Lower leg skin (tissue), 3 donors: ENCODE results near the gene PPP2R5C.

Experiments
- CTCF ChIP-seq, 3 donors: fragments of 450-650 bp; IDR thresholded peaks; one replicate each; pipeline ENCODE4 v1.5.1; 2016; ENCODE audit warnings: antibody characterized with exemption in 3 of 3, mild to moderate bottlenecking in 3 of 3, moderate library complexity in 2 of 3
- POLR2A ChIP-seq, 2 donors: fragments of 450-650 bp; IDR thresholded peaks; one replicate each; pipeline ENCODE4 v1.6.1; 2016 to 2017; ENCODE audit warnings: antibody characterized with exemption in 2 of 2, mild to moderate bottlenecking in 1 of 2, moderate library complexity in 1 of 2

GRCh38 chr14:101763941-101764709 lies 2.6 kb downstream of the PPP2R5C start:
- no peak for TF ChIP-seq CTCF (IDR thresholded peaks at IDR 0.05)
- TF ChIP-seq POLR2A (IDR thresholded peaks at IDR 0.05), result no peak
